Measurements from ENCODE around the gene HOXD8.

GRCh38 chr2:176096243-176096985 is 33.1 kb upstream of the HOXD8 start:
- TF ChIP-seq CTCF (IDR thresholded peaks at IDR 0.05) (no peak), MAX (IDR thresholded peaks at IDR 0.05; ENCODE audit: low read depth) (no peak), SIN3A (IDR thresholded peaks at IDR 0.05; ENCODE audit: borderline replicate concordance, low read depth, low read length) (no peak), MXI1 (IDR thresholded peaks at IDR 0.05; ENCODE audit: low read depth, low read length) (no peak), EZH2phosphoT487 (IDR thresholded peaks at IDR 0.05; ENCODE audit: borderline replicate concordance, low read depth) (no peak), JUND (IDR thresholded peaks at IDR 0.05) (no peak), POLR2AphosphoS5 (IDR thresholded peaks at IDR 0.05; ENCODE audit: low read depth, low read length) (no peak), GABPA (IDR thresholded peaks at IDR 0.05; ENCODE audit: low read depth) (no peak), CHD2 (IDR thresholded peaks at IDR 0.05; ENCODE audit: low read length, partially characterized antibody) (no peak), RAD21 (IDR thresholded peaks at IDR 0.05; ENCODE audit: low read length) (no peak), RXRA (IDR thresholded peaks at IDR 0.05; ENCODE audit: borderline replicate concordance, low read depth) (no peak), PBX3 (IDR thresholded peaks at IDR 0.05) (no peak)

Data from SK-N-SH (cell line).